A549 treated with AZD9567 at 1 μM for 4 hours (cell line): ENCODE results near the gene PSENEN. TPM values are rescaled to one million over a fixed set of nuclear protein-coding genes. Genes with fewer than 3 reads are reported as not detected.

ENCODE experiments used
- total RNA-seq: library from RNA; stranded (reverse); fragments of 200-300 nt; extraction: Qiagen RNA extraction; gene quantifications from 5 replicates; pipeline ENCODE4 v1.2.3, GENCODE V29; 2022; ENCODE audit not compliant: insufficient read depth

The PSENEN gene
- total RNA-seq: 259 to 313 TPM (median 277 TPM) in 5 replicates

GRCh38 chr19:35745328-35746086 is at the start of gene PSENEN, which contains the start of gene U2AF1L4:
Gene PSENEN, plus strand, starts transcription at chr19:35745651. Its CDS starts 280 bp downstream, at chr19:35745931.
Gene U2AF1L4, minus strand, starts transcription at chr19:35745418. Its CDS starts 27 bp downstream, at chr19:35745391.

GRCh38 chr19:35704218-35704617 is 41.2 kb upstream of the PSENEN start, which contains the start of gene ZBTB32:
Gene ZBTB32, plus strand, starts transcription at chr19:35704558. Its CDS starts 10,069 bp downstream, at chr19:35714627.

GRCh38 chr19:35717665-35718344 is 27.6 kb upstream of the PSENEN start, which contains the start of gene KMT2B:
Gene KMT2B, plus strand, starts transcription at chr19:35718003. Its CDS starts 16 bp downstream, at chr19:35718019.

GRCh38 chr19:35742121-35742724 is 3.2 kb upstream of the PSENEN start, which contains the start of gene IGFLR1:
Gene IGFLR1, minus strand, starts transcription at chr19:35742452. Its CDS starts 1,272 bp downstream, at chr19:35741180.

GRCh38 chr19:35748106-35749020 is 2.9 kb downstream of the PSENEN start, which contains the start of gene LIN37:
Gene LIN37, plus strand, starts transcription at chr19:35748576. Its CDS starts 149 bp downstream, at chr19:35748725.

GRCh38 chr19:35756377-35757230 is 11.2 kb downstream of the PSENEN start, which contains the start of gene HSPB6:
Gene HSPB6, minus strand, starts transcription at chr19:35757029. Its CDS starts 21 bp downstream, at chr19:35757008.

GRCh38 chr19:35757749-35758608 is 12.5 kb downstream of the PSENEN start, which contains the start of gene PROSER3:
Gene PROSER3, plus strand, starts transcription at chr19:35758176. Its CDS starts 40 bp downstream, at chr19:35758216.

GRCh38 chr19:35775298-35776101 is 30.0 kb downstream of the PSENEN start, which contains the start of gene ARHGAP33:
Gene ARHGAP33, plus strand, starts transcription at chr19:35775564. Its CDS starts 95 bp downstream, at chr19:35775659.

Other genes with a start within 250 kb of the PSENEN start
- gene DMKN, start 232.0 kb upstream of the PSENEN start, total RNA-seq: 32.2 to 38.6 TPM (median 34.4 TPM) in 5 replicates
- gene SBSN, start 217.3 kb upstream of the PSENEN start, total RNA-seq: 1.9 to 3.2 TPM (median 2.6 TPM) in 5 replicates
- gene GAPDHS, start 212.2 kb upstream of the PSENEN start, total RNA-seq: 0.10 to 0.15 TPM in 2 of 5 replicates, not detected in the others
- 340 to 440 TPM (median 431 TPM) in 5 replicates for gene TMEM147, start 200.0 kb upstream of the PSENEN start, total RNA-seq
- 0.07 to 0.08 TPM in 2 of 5 replicates, not detected in the others for gene ATP4A, start 182.0 kb upstream of the PSENEN start, total RNA-seq
- gene PMIS2, start 159.5 kb upstream of the PSENEN start, total RNA-seq: not detected in 5 replicates
- gene HAUS5, start 132.9 kb upstream of the PSENEN start, total RNA-seq: 7.1 to 16.9 TPM (median 15.8 TPM) in 5 replicates
- 134 to 209 TPM (median 196 TPM) in 5 replicates for gene RBM42, start 116.6 kb upstream of the PSENEN start, total RNA-seq
- 1.8 to 3.6 TPM (median 2.4 TPM) in 4 of 5 replicates, not detected in the other for gene ETV2, start 103.9 kb upstream of the PSENEN start, total RNA-seq
- gene COX6B1, start 97.3 kb upstream of the PSENEN start, total RNA-seq: 1,345 to 2,265 TPM (median 1,386 TPM) in 5 replicates
- 0.75 to 1.1 TPM (median 0.86 TPM) in 4 of 5 replicates, not detected in the other for gene UPK1A, start 79.1 kb upstream of the PSENEN start, total RNA-seq
- not detected in 5 replicates for gene ZBTB32, start 41.1 kb upstream of the PSENEN start, total RNA-seq
- gene KMT2B, start 27.6 kb upstream of the PSENEN start, total RNA-seq: 56.0 to 66.5 TPM (median 61.9 TPM) in 5 replicates
- gene IGFLR1, start 3.2 kb upstream of the PSENEN start, total RNA-seq: 12.6 to 17.0 TPM (median 12.9 TPM) in 5 replicates
- 14.5 to 26.3 TPM (median 25.6 TPM) in 5 replicates for gene U2AF1L4, start 233 bp upstream of the PSENEN start, total RNA-seq
- 22.9 to 57.3 TPM (median 27.5 TPM) in 5 replicates for gene LIN37, start 2.9 kb downstream of the PSENEN start, total RNA-seq
- gene HSPB6, start 11.4 kb downstream of the PSENEN start, total RNA-seq: 0.28 to 0.42 TPM (median 0.36 TPM) in 4 of 5 replicates, not detected in the other
- 23.3 to 34.4 TPM (median 28.2 TPM) in 5 replicates for gene PROSER3, start 12.5 kb downstream of the PSENEN start, total RNA-seq
- 5.6 to 17.7 TPM (median 8.4 TPM) in 5 replicates for gene ARHGAP33, start 29.9 kb downstream of the PSENEN start, total RNA-seq
- gene PRODH2, start 67.2 kb downstream of the PSENEN start, total RNA-seq: 0.22 to 0.40 TPM (median 0.32 TPM) in 4 of 5 replicates, not detected in the other
- 0.47 to 0.70 TPM (median 0.57 TPM) in 4 of 5 replicates, not detected in the other for gene NPHS1, start 106.9 kb downstream of the PSENEN start, total RNA-seq
- gene KIRREL2, start 111.3 kb downstream of the PSENEN start, total RNA-seq: 0.39 to 0.61 TPM (median 0.49 TPM) in 4 of 5 replicates, not detected in the other
- 58.7 to 97.2 TPM (median 91.0 TPM) in 5 replicates for gene APLP1, start 122.9 kb downstream of the PSENEN start, total RNA-seq
- 3.0 to 9.9 TPM (median 8.2 TPM) in 5 replicates for gene NFKBID, start 154.9 kb downstream of the PSENEN start, total RNA-seq
- gene HCST, start 156.9 kb downstream of the PSENEN start, total RNA-seq: 0.25 to 0.67 TPM (median 0.50 TPM) in 4 of 5 replicates, not detected in the other
- 0.17 TPM in 1 of 5 replicates, not detected in the others for gene TYROBP, start 162.6 kb downstream of the PSENEN start, total RNA-seq
- gene LRFN3, start 190.7 kb downstream of the PSENEN start, total RNA-seq: 14.2 to 23.4 TPM (median 21.3 TPM) in 5 replicates
- gene SDHAF1, start 249.5 kb downstream of the PSENEN start, total RNA-seq: 25.6 to 52.9 TPM (median 51.2 TPM) in 5 replicates